Thyroid gland (tissue), 4 donors: Measurements from ENCODE around the gene TMED8. TPM values are rescaled to one million over a fixed set of nuclear protein-coding genes. Genes with fewer than 3 reads are reported as not detected.

Source experiments
- DNase-seq, 2 donors: peaks; one replicate each; pipeline ENCODE4 v3.0.0-alpha.2; 2019
- H3K27ac ChIP-seq, 3 donors: fragments of 200-600 bp; sonication (generic); 1 replicate in 2 of 3; 2 replicates in 1 of 3; pipeline ENCODE4 v1.5.1; 2016 to 2019; ENCODE audit warnings: mild to moderate bottlenecking in 1 of 3, moderate library complexity in 1 of 3
- H3K27me3 ChIP-seq: fragments of 200-600 bp; sonication (generic); one replicate; pipeline ENCODE4 v1.5.1; 2019
- H3K36me3 ChIP-seq, 2 donors: fragments of 200-600 bp; sonication (generic); one replicate each; pipeline ENCODE4 v1.5.1; 2016 to 2019
- H3K4me1 ChIP-seq, 2 donors: fragments of 200-600 bp; sonication (generic); one replicate each; pipeline ENCODE4 v1.5.1; 2017 to 2019
- H3K4me3 ChIP-seq, 3 donors: fragments of 200-600 bp; sonication (generic); replicated peaks in 1 of 3; 1 replicate in 2 of 3; 2 replicates in 1 of 3; pipeline ENCODE4 v1.5.1; 2016; ENCODE audit warnings: mild to moderate bottlenecking in 1 of 3
- H3K9me3 ChIP-seq: fragments of 200-600 bp; sonication (generic); one replicate; pipeline ENCODE4 v1.5.1; 2017
- POLR2A ChIP-seq, 2 donors: fragments of 450-650 bp; IDR thresholded peaks; one replicate each; pipeline ENCODE4 v1.6.1; 2017; ENCODE audit warnings: antibody characterized with exemption in 2 of 2, mild to moderate bottlenecking in 2 of 2, moderate library complexity in 1 of 2
- WGBS, 2 donors: methylation state at CpG; one replicate each; pipeline ENCODE4 v1.1.5; 2017; 5-methylcytosine and 5-hydroxymethylcytosine counted together
- intact Hi-C: fragments of 100-400 bp; cut with DNase I; formaldehyde crosslinking; loops from one replicate; pipeline ENCODE4 v1.15.1; 2023
- total RNA-seq, 4 donors: library from RNA; depleted of rRNA; stranded (reverse); fragments of >200 nt; gene quantifications; one replicate each; pipeline ENCODE4 v1.2.3, GENCODE V29; 2016
- TF ChIP-seq, protein P1 (sequence below), 6 experiments: fragments of 200-600 bp in 3 of 6; fragments of 450-650 bp in 3 of 6; sonication (generic) in 3 of 6; IDR thresholded peaks; one replicate each; pipeline ENCODE4 v1.5.1; 2016 to 2019; ENCODE audit warnings: antibody characterized with exemption in 6 of 6, mild to moderate bottlenecking in 2 of 6, inconsistent platforms in 1 of 6, moderate library complexity in 1 of 6

The TMED8 gene
- total RNA-seq, 4 donors from 2014 or later = 20.9 to 33.3 (median 28.8) TPM

DNA sequence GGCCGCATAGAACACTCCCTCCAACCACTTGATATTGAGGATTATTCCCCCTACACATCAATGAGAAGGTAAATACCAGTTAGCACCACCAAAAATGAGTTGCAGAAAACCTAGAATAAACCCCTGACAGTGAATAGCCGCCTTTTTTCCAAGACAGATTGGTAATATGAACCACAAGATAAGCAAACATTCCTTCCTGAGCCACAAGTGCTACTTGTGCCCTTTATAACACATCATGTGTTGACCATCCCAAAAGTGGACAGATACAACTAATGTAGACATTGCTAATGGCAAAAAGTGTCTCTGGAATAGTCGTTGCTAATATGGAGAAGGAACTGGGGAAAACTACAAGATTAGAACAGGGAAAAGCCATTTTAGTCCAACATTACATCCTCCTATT is 29.2 kb upstream of the TMED8 start:
- Histone ChIP-seq H3K36me3 (no peaks in the 10 kb centered on the region), H3K4me1 (no peaks in the 10 kb centered on the region), H3K27me3 (no peaks in the 10 kb centered on the region), H3K9me3 (no peaks in the 10 kb centered on the region), H3K4me3 (no peak overlapping the region), H3K27ac (no peak overlapping the region)
- intact Hi-C loops = no loop called here
- no peak for TF ChIP-seq POLR2A (IDR thresholded peaks at IDR 0.05)
- TF ChIP-seq, protein P1, sequence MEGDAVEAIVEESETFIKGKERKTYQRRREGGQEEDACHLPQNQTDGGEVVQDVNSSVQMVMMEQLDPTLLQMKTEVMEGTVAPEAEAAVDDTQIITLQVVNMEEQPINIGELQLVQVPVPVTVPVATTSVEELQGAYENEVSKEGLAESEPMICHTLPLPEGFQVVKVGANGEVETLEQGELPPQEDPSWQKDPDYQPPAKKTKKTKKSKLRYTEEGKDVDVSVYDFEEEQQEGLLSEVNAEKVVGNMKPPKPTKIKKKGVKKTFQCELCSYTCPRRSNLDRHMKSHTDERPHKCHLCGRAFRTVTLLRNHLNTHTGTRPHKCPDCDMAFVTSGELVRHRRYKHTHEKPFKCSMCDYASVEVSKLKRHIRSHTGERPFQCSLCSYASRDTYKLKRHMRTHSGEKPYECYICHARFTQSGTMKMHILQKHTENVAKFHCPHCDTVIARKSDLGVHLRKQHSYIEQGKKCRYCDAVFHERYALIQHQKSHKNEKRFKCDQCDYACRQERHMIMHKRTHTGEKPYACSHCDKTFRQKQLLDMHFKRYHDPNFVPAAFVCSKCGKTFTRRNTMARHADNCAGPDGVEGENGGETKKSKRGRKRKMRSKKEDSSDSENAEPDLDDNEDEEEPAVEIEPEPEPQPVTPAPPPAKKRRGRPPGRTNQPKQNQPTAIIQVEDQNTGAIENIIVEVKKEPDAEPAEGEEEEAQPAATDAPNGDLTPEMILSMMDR (IDR thresholded peaks at IDR 0.05) = no peak
- WGBS, 2 donors = 62 to 64% methylated on average over 3 of the region's 3 CpGs
- DNase-seq = no peak

DNA sequence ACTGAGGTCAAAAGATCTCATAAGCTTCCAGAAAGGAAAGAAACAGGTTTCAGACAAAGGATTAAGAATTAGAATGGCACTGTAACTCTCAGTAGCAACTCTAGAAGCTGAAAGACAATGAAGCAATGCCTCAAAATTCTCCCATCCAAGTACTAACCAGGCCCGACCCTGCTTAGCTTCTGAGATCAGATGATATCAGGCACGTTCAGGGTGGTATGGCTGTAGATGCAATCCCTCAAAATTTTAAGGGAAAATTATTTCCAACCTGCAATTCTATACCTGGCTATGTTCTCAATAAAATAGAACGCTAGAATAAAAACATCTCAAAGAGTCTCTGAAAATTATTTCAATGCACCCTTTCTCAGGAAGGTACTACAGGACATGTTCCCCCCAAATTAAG is 26.9 kb upstream of the TMED8 start:
- intact Hi-C loops = no loop called here
- 91 to 94% methylated on average over 3 of the region's 3 CpGs for WGBS, 2 donors

DNA sequence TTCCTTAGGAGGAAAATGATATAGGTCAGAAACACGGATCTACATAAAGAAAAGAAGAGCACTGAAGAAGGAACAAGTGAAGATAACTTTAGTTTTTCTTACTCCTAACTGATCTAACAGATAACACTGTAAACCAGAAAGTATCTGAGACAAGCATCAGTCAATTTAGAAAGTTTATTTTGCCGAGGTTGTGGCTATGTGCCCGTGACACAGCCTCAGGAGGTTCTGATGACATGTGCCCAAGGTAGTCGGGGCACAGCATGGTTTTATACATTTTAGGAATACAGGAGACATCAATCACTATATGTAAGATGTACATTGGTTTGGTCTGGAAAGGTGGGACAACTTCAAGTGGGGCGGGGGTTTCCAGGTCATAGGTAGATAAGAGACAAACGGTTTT is 23.3 kb upstream of the TMED8 start:
- DNase-seq = no peak
- no peaks in the 10 kb centered on the region for H3K27me3 ChIP-seq

More for the DNA sequence above, 26.9 kb upstream of the TMED8 start:
- no peaks in the 10 kb centered on the region for H3K36me3 ChIP-seq
- H3K4me1 ChIP-seq = no peaks in the 10 kb centered on the region
- H3K9me3 ChIP-seq = no peaks in the 10 kb centered on the region
- no peak overlapping the region for H3K4me3 ChIP-seq
- TF ChIP-seq, protein P1 (IDR thresholded peaks at IDR 0.05) = no peak
- TF ChIP-seq POLR2A (IDR thresholded peaks at IDR 0.05) = no peak
- no peaks in the 10 kb centered on the region for H3K27me3 ChIP-seq
- no peak overlapping the region for H3K27ac ChIP-seq
- no peak for DNase-seq

DNA sequence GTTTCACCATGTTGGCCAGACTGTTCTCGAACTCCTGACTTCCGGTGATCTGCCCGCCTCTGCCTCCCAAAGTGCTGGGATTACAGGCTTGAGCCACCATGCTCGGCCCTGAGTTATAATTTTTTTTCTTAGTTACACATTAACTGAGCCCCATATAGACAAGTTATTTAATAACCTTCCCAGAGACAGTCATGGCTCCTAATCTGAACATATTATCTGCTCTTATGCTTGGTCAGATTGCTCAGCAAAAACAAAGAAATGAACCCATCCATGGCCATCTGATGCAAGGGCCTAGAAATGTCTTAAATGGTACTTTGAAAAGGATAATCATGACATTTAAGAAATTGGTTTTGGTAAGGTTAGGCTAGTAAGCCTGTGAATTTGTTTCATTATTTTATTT is 13.3 kb upstream of the TMED8 start:
- Histone ChIP-seq H3K4me3 (no peak overlapping the region), H3K4me1 (no peaks in the 10 kb centered on the region), H3K9me3 (no peaks in the 10 kb centered on the region), H3K27ac (no peak overlapping the region), H3K36me3 (no peaks in the 10 kb centered on the region), H3K27me3 (no peaks in the 10 kb centered on the region)
- no peak for TF ChIP-seq POLR2A (IDR thresholded peaks at IDR 0.05)
- TF ChIP-seq, protein P1 (IDR thresholded peaks at IDR 0.05) = no peak
- DNase-seq = no peak
- intact Hi-C loops = no loop called here
- WGBS, 2 donors = 96 to 98% methylated on average over 4 of the region's 4 CpGs

More for the DNA sequence above, 23.3 kb upstream of the TMED8 start:
- Histone ChIP-seq H3K4me3 (no peak overlapping the region), H3K36me3 (no peaks in the 10 kb centered on the region), H3K27ac (no peak overlapping the region), H3K4me1 (no peaks in the 10 kb centered on the region), H3K9me3 (no peaks in the 10 kb centered on the region)
- TF ChIP-seq, protein P1 (IDR thresholded peaks at IDR 0.05) = no peak
- TF ChIP-seq POLR2A (IDR thresholded peaks at IDR 0.05) = no peak
- WGBS, 2 donors = 63 to 70% methylated on average over 6 of the region's 6 CpGs
- intact Hi-C loops = no loop called here

DNA sequence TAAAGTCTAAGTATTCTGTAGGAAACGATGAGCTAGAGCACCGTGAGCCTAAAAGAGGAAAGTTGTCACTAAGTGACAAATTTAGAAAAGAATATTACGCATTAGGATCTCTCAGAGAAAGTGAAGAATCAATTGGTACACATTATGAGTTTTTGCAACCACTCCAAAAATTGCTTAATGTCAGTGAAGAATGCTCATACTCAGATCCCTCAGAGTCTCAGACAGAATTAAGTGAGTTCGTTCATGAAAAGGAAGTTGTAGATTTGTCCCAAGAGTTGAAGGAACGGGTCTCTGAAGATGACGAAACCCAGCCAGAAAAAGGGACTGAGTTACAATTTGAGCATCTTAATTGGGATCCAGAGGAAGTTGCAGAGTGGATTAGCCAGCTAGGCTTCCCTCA is 1.8 kb upstream of the TMED8 start:
- Histone ChIP-seq H3K4me1 (peaks cover 0 to 14% of the 10 kb centered on the region in 2 donors), H3K27me3 (no peaks in the 10 kb centered on the region), H3K4me3 (no peak overlapping the region), H3K9me3 (no peaks in the 10 kb centered on the region), H3K36me3 (no peaks in the 10 kb centered on the region), H3K27ac (no peak overlapping the region)
- intact Hi-C loops = no loop called here
- no peak for TF ChIP-seq POLR2A (IDR thresholded peaks at IDR 0.05)
- TF ChIP-seq, protein P1 (IDR thresholded peaks at IDR 0.05) = no peak
- 93 to 96% methylated on average over 6 of the region's 6 CpGs for WGBS, 2 donors
- DNase-seq = no peak
